ENCODE data around the gene YAE1. TPM values are rescaled to one million over a fixed set of nuclear protein-coding genes. Genes with fewer than 3 reads are reported as not detected.

YAE1 gene
- total and polyA plus RNA-seq, 2 experiments from 2014 or later: 30.5 to 107 TPM

DNA sequence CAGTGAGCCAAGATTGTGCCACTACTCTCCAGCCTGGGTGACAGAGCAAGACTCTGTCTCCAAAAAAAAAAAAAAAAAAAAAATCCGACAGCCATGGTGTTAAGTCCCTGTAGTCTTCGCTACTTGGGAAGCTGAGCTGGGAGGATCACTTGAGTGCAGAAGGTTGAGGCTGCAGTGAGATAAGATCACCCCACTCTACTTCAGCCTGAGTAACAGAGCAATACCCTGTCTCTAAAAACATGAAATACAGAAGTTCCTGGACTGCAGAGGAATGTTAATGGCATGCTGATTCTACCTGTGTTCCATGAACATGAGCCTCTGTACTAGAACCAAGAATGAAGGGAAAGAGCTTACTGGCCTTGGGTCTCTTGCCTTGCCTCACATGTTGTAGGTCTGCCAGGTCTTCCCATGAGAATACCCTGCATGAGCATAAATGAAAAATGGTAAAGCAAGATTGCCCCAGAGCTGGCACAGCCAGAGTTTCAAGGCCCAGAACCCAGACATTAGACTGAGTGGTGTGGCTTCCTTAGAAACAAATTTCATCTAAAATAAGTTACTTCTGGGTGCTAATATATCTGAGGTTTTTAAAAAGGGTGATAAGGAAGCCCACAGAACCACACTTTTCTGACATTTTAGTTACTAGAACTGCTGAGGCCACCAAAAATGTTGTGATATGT lies 8.6 kb downstream of the YAE1 start:
- no peak overlapping the region for H3K27ac Mint-ChIP-seq
- Histone ChIP-seq H2AFZ (no peak overlapping the region), H3F3A (replicated peaks; ENCODE audit: low read depth) (no peaks in the 10 kb centered on the region), H3K4me3 (no peak overlapping the region), H3K36me3 (ENCODE audit: insufficient read depth) (peaks cover 28% of the 10 kb centered on the region), H3K4me2 (no peak overlapping the region), H3K9me2 (ENCODE audit: insufficient read depth) (no peaks in the 10 kb centered on the region), H4K20me1 (replicated peaks; ENCODE audit: insufficient read depth) (no peaks in the 10 kb centered on the region), H3K27me3 (ENCODE audit: insufficient read depth) (no peaks in the 10 kb centered on the region), H3K4me1 (ENCODE audit: insufficient read depth) (no peaks in the 10 kb centered on the region), H3K27ac (ENCODE audit: low read depth) (no peak overlapping the region), H3K79me2 (replicated peaks; ENCODE audit: insufficient read depth) (no peaks in the 10 kb centered on the region)
- no peaks in the 10 kb centered on the region for H3K4me1 Mint-ChIP-seq
- peaks cover 61% of the 10 kb centered on the region for H3K36me3 Mint-ChIP-seq (ENCODE audit: low read depth)
- no peaks in the 10 kb centered on the region for H3K27me3 Mint-ChIP-seq (ENCODE audit: insufficient read depth, low read depth, poor library complexity)
- ATAC-seq (no peak), DNase-seq (ENCODE audit: low spot score) (no peak)
- H3K9me3 Mint-ChIP-seq: peaks cover 25% of the 10 kb centered on the region
- no peak for TF ChIP-seq STAT1 (IDR thresholded peaks at IDR 0.05; ENCODE audit: unreplicated experiment)
- TF ChIP-seq ZNF114 (CRISPR knock-in tag; IDR thresholded peaks at IDR 0.05): no peak
- H3K4me3 Mint-ChIP-seq: no peak overlapping the region

GRCh38 chr7:39577229-39577874 lies 11.1 kb downstream of the YAE1 start:
- no peaks in the 10 kb centered on the region for H3K27me3 ChIP-seq (ENCODE audit: insufficient read depth)
- H3K4me3 Mint-ChIP-seq: no peak overlapping the region
- peaks cover 10% of the 10 kb centered on the region for H3K4me1 Mint-ChIP-seq
- H3K27me3 Mint-ChIP-seq (ENCODE audit: insufficient read depth, low read depth, poor library complexity): no peaks in the 10 kb centered on the region
- H3K36me3 Mint-ChIP-seq (ENCODE audit: low read depth): peaks cover 55% of the 10 kb centered on the region
- H3K4me2 ChIP-seq: no peak overlapping the region
- no peak overlapping the region for H3K4me3 ChIP-seq
- no peak for DNase-seq (ENCODE audit: low spot score)
- no peaks in the 10 kb centered on the region for H3K4me1 ChIP-seq (ENCODE audit: insufficient read depth)
- no peak overlapping the region for H2AFZ ChIP-seq
- no peak overlapping the region for H3K27ac Mint-ChIP-seq
- peaks cover 25% of the 10 kb centered on the region for H3K9me3 Mint-ChIP-seq
- peaks cover 8% of the 10 kb centered on the region for H3K36me3 ChIP-seq (ENCODE audit: insufficient read depth)
- no peaks in the 10 kb centered on the region for H4K20me1 ChIP-seq (replicated peaks; ENCODE audit: insufficient read depth)
- H3K27ac ChIP-seq (ENCODE audit: low read depth): no peak overlapping the region
- ATAC-seq: no peak
- H3K79me2 ChIP-seq (replicated peaks; ENCODE audit: insufficient read depth): no peaks in the 10 kb centered on the region
- no peaks in the 10 kb centered on the region for H3F3A ChIP-seq (replicated peaks; ENCODE audit: low read depth)
- H3K9me2 ChIP-seq (ENCODE audit: insufficient read depth): no peaks in the 10 kb centered on the region
- TF ChIP-seq REST (IDR thresholded peaks at IDR 0.05; ENCODE audit: unreplicated experiment) (no peak), NANOG (IDR thresholded peaks at IDR 0.05; ENCODE audit: borderline replicate concordance) (no peak), ZNF462 (CRISPR knock-in tag; IDR thresholded peaks at IDR 0.05) (no peak), ZNF331 (CRISPR knock-in tag; IDR thresholded peaks at IDR 0.05; ENCODE audit: low read depth) (no peak), CTCF (conservative IDR thresholded peaks at IDR 0.05; ENCODE audit: low read depth in 2 of 2) (no peak), CREB1 (CRISPR knock-in tag; IDR thresholded peaks at IDR 0.05; ENCODE audit: low read depth) (no peak), EZH2 (IDR thresholded peaks at IDR 0.05; ENCODE audit: low read depth, unreplicated experiment) (no peak)

All from GM23338 (cell line).